Measurements from ENCODE around the gene PMPCB.
"Not testable (repeated sequence)": the region's sequence is repeated elsewhere in the genome, so short reads cannot be mapped to it uniquely, and the experiment has no call there.

The PMPCB gene, protein sequence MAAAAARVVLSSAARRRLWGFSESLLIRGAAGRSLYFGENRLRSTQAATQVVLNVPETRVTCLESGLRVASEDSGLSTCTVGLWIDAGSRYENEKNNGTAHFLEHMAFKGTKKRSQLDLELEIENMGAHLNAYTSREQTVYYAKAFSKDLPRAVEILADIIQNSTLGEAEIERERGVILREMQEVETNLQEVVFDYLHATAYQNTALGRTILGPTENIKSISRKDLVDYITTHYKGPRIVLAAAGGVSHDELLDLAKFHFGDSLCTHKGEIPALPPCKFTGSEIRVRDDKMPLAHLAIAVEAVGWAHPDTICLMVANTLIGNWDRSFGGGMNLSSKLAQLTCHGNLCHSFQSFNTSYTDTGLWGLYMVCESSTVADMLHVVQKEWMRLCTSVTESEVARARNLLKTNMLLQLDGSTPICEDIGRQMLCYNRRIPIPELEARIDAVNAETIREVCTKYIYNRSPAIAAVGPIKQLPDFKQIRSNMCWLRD

DNA sequence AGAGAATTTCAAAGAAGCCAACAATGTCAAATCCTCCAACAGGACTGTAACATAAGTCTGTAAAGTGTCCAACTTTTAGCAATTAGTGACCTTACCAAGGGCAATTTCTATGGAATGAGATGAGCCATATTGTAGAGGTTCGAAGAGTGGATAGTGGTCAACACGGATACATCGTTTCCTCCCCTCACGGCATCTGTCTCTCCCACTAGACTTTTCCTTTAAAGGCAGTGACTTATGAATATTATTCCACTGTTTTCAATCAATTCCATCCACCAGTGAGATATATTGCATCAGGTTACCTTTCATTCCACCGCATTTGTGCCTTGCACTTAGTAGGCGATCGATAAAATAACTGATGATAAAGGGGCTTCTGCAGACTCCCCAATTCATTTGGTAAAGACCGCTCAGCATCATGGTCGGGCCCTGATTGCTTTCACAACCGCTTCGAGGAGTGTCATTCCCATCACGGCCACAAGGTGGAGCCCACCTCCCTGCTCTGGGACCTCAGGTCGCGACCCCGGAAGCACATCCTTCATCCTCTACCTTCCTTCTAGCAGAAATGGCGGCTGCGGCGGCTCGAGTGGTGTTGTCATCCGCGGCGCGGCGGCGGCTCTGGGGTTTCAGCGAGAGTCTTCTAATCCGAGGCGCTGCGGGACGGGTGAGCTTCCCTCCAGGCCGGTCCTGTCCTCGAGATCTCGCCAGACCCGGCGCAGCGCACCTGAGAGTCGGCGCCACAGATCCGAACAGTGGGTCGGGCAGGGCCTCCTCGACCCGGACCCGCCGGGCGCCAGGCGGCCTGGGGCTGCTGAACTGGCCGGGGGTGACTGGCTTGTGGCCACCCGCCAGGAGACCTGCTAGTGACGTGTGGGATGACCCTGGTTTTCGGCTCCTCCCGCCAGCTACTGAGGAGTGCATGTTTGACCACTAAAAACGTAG, at the start of gene PMPCB:
TSS of gene PMPCB (plus strand) at position 535 of the 936 bp plus-strand sequence. CDS start at position 560, 25 bp downstream.
- peak; percentile 97 for DNase-seq (ENCODE audit: low spot score)

DNA sequence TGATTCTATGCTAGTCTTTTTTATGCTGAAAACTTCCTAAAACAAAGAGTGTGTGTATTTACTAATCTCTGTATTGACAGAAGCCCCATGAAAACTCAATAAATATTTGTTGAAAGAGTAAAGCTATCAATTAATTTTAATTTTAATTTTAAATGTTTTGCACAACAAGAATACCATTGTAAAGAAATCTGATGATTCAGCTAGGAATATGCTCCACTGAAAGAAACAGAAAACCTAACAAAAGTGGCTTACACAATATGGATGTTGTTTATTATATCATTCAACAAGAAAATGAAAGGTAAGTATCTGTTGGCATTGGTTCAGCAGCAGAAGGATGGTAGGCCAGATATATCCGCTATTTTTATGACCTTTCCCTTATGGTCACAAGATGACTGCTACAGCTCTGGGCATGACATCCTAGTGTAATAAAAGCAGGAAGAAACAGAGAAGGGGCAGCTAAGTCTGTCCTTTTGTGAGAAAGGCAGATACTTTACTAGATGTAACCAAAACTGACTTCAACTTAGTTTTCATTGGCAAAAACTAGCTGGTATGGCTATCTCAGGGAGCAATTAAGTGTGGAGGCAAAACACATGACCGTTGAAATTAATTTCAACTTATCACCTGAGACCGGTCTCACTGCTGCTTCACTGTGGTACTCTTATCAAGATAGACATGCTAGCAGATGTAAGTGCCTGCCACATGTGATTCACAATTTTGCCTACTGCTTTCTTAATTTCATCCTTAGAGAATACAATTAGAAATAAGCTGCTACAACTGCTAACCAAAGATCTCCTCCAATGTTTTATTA, 43.3 kb upstream of the PMPCB start:
- DNase-seq (ENCODE audit: low spot score): not testable (repeated sequence)

DNA sequence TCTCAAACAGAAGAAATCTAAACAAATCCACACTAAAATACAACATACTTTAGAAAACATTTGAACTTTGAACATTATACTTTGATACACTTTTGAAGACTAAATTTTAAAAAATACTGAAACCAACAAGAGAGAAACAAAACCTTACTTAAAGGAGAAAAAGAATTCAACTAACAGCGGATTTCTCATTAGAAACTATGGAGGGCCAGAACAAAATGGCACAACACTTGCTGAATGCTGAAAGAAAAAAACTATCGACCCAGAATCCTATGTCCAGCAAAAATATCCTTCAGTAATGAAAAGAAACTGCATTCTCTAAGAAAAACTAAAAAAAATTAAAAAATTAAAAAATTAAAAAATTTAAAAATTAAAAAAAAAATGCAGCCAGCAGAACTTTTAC, 33.2 kb upstream of the PMPCB start:
- DNase-seq (ENCODE audit: low spot score): not testable (repeated sequence)

DNA sequence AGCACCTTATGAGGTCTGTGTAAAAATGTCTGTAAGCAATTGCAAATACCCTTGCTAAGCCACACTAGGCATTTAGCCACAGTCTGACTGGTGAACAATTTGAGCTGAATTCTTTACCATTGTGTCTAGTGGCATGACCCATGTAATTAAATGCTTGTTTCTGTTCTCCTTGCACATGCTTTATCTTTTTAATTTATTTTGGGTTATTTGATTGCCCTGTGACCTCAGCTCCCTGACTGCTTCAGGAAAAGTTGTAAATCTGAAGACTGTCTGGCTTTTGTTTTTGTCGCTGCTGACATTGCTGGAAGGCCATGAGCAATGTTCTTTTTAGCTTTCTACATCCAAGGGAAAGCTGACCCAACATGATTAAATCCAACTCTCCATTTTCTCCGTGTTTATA, 31.0 kb upstream of the PMPCB start:
- not testable (repeated sequence) for DNase-seq (ENCODE audit: low spot score)

DNA sequence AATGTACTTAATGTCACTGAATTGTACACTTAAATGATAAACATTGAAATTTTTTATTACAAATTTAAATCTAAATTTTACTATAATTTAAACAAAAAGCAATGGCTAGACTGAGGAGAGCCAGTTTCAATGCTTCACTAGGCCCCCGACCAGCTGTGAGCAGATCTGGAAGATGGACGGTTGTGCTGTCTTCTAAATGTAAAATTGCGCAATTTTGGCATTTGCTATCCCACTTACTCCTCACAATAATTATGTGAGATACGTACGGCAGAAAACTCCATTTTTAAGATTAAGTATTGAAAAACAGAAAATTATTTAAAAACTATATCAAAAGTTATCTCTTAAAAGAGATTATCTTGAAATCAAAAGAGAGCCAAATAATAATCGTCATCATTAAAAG, 23.9 kb upstream of the PMPCB start:
- DNase-seq (ENCODE audit: low spot score): not testable (repeated sequence)

DNA sequence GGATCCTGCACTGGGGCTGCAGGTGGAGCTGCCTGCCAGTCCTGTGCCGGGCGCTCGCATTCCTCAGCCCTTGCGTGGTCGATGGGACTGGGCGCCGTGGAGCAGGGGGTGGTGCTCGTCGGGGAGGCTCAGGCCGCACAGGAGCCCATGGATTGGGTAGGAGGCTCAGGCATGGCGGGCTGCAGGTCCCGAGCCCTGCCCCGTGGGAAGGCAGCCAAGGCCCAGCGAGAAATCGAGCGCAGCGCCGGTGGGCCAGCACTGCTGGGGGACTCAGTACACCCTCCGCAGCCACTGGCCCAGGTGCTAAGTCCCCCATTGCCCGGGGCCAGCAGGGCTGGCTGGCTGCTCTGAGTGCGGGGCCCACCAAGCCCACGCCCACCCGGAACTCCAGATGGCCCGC, 22.4 kb upstream of the PMPCB start:
- DNase-seq (ENCODE audit: low spot score): not testable (repeated sequence)

DNA sequence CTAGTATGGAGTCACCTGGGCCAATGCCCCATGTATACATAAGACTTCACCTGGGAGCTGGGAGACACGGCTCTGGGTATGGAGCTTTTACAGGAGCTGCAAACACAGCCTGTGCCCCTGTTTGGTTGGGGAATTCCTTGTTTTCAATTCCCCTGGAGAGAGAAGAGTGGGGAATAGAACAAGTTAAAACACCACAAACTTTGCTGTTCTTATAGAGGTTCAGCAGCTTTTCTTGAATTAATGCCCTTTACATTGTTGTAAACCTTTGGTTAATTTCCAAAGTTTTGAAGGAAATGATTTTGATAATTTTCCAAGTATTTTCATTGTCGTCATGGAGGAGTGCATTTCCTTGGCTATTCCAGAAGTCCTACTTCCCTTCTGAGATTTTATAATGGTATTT, 19.0 kb upstream of the PMPCB start:
- not testable (repeated sequence) for DNase-seq (ENCODE audit: low spot score)

DNA sequence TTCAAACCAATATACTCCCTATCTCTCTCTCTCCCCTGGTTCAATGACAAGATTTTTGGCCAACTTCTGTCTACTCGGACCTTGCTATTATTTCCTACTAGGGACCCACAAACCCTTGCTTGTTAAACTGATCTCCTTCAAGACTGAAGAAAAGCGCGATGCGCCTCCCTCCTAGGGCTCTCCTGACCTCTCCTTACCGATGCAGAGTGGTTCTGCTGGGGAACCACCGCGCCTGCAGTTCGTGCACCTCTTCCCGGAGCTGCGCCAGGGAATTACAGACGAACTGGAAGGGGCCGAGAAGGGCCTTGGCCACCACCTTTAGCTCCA, 17.6 kb upstream of the PMPCB start:
- DNase-seq (ENCODE audit: low spot score): peak; percentile 9

DNA sequence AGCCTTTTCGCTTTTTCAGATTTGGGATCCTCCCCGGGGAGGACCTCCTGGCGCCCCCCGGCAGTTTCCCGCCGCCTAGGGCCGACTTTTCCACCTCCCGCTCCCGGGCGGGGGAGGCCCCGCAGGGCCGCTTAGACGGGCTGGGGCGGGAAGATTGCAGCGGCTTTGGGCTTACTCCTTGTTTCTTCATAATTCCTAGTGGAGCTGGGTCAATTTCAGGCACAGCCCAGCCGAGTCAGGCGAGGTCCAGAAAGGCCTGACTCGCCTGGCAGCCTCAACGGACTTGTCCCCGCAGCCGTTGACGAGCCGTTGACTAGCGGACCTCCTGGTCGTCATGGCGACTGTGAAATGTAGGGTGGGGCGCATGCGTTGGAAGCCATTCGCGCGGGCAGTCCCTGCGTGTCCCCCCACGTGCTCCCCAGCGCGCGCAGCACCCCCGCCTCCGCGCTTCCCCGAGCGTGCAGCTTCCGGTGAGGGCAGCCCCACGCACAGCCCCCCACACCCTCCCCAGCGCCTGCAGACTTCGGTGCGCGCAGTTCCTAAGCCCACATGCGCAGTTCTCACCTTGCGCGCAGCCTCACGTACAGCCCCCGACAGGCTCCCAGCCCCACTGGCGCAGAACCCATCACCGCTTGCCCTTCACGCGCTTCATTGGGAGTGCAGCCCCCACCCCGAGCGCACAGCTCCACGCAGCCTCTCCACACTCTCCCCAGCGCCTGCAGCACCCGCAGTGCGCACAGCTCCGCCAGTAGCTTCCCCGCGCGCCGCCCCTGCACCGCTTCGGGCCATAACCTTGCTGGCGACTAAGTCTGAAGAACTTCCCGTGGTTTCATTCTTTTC, 17.1 kb upstream of the PMPCB start:
- DNase-seq (ENCODE audit: low spot score): peak; percentile 84

DNA sequence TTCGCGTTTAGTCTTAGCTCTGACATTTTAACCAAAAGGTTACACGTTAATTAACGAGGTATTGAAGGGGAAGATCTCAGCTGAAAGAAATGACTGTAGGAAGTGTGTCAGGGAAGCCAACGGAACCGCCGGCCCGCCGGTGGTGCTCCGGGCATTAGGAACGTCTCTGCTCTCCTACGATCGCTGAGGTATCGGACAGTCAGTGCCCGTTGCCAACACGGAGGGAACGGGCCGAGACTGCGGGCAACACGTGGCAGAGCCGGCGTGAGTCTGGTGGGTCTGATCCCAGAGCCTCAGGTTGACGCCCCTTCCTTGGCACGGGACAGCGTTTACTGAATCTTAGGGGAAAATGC, 16.5 kb upstream of the PMPCB start:
- peak; percentile 26 for DNase-seq (ENCODE audit: low spot score)

DNA sequence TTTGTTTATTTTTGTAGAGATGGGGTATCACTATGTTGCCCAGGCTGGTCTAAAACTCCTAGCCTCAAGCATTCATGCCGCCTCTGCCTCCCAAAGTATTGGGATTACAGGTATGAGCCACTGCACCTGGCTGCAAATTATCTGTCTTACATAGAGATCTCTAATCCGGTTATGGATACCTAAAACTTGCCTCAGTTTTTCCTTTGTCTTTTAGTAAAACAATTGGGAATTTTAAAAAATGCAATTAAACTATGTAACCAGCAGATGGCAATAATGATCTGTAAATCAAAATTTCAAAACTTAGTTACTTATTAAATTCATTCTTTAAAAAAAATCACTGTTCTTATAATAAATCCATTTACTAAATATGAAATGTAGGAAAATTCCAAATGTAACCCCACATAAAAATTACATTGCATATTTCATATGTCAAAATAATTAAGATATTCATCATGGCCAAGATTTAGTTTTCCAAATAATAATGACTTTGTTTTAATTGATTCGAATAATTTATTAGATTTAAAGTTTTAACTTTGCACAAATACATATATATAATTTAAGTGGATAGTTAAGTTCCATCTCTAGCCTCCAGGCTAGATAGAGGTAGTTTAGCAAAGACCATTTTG, 14.3 kb upstream of the PMPCB start:
- DNase-seq (ENCODE audit: low spot score): not testable (repeated sequence)

DNA sequence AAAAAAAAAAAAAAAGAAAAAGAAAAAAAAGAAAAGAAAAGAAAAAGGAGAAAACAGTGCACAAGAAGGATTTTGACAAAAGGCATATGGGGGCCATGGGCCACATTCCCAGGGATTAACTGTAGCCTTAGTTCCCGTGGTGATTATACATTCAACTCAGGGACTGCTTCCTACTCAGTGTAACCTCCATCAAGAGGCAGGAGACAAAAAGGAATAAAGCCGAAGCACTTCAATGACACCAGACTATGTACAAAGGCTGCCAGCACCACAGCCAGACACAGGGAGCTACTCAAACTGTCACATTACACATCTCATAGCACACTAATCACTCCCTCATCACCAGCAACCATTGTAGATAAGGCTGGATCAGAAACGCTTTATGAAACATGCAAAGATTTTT, 5.1 kb upstream of the PMPCB start:
- DNase-seq (ENCODE audit: low spot score): no peak

DNA sequence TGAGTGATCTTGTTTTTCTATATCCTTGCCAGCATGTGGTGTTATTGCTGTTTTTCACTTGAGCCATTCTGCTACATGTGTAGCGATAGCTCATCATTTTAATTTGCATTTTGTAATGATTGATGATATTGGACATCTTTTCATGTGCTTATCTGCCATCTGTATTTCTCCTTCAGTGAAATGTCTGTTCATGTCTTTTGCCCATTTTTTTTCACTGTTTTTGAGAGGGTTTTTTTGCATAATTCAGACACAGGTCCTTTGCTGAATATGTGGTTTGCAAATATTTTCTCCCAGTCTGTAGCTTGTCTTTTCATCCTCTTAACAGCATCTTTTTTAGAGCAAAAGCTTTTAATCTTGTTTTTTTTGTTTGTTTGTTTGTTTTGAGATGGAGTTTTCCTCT, 3.7 kb upstream of the PMPCB start:
- DNase-seq (ENCODE audit: low spot score): no peak

DNA sequence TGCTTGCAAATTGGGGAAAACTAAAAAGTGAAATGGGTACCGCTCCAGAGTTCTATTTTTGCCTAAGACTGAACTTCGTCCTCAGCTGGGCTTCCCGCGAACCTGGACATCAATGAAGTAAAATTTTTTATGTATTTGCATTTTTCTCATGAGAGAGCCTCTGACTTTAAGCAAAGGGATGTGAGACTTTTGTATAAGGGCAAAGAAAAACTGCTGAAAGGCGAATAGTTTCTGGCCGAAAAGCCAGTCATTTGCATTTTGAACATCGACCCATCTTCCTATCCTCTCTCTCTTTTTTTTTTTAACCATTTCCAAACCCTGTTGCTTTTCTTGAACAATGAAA, 573 bp downstream of the PMPCB start:
- no peak for DNase-seq (ENCODE audit: low spot score)

DNA sequence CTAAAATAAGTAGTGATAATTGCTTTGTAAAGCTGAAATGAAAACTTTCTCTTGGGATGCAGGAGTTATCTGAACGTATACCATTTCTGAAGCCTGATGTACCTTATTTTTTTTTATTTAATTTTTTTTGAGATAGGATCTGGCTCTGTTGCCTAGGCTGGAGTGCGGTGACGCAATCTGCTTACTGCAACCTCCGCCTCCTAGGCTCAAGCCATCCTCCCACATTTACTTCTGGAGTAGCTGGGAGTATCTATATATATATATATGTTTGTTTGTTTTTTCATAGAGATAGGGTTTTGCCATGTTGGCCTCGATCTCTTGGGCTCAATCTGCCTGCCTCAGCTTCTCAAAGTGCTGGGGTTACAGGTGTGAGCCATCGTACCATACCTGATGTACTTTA, 2.4 kb downstream of the PMPCB start:
- no peak for DNase-seq (ENCODE audit: low spot score)

DNA sequence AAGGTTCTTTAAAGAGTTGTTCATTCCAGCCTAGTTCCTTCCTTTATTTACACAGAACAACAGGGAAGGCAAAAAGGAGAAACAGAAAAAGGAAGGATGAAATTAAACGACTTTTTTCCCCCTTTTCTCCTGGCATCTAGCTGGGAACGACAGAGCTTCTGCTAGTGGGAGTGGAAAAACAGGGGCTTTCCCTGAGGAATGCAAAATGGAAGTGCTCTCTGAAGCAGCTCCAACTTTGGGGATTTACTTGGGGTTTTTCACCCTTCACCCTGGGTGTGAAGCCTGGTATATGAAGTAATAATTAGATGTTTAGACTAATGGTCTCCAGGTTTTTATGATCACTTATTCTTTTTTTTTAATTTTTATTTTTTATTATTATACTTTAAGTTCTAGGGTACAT, 4.2 kb downstream of the PMPCB start:
- DNase-seq (ENCODE audit: low spot score): no peak

DNA sequence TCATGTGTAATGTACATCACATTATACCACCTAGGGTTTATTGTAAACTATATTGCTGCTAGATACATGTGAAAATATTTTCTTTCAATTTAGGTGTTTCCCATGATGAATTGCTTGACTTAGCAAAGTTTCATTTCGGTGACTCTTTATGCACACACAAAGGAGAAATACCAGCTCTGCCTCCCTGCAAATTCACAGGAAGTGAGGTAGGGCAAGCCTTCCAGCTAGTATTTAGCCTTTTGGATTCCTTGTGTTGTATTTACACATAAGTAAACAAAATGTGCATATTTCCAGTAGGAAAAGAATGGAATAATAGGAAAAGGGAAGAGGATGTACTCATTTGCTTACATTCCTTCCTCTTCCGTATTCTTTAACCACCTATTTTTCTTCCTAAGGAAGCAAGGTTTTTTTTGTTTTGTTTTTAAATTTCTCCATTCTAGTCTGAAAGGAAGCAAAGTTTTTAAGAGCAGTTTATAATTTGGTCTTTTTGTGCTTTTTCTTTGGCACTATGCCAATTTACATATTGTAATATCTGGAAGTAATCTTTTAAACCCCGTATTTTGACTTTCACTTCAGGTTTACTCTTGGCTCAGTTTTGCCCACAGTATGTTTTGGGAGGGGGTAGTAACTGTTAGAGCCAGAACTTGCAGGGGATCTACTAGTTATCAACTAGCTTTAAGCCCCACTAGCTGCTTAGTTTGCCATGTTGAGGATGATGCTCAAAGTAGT, 10.4 kb downstream of the PMPCB start:
- no peak for DNase-seq (ENCODE audit: low spot score)

DNA sequence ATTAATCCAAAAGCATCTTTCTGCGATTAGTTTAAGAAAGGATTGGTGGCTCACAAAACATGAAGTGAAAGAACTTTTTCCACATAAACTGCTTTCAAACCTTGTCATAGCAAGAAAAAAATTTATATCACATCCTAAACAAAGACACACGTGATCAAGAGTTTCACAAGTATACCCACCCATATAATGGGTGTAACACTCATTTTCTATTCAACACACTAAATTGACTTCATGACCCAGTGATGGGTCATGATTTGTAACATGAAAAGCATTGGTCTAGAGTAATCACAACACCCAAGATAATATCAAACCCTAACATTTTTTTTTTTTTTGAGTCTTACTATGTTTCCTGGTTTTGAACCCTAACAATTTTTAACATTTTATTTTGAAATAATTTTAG, 17.6 kb downstream of the PMPCB start:
- DNase-seq (ENCODE audit: low spot score): no peak

DNA sequence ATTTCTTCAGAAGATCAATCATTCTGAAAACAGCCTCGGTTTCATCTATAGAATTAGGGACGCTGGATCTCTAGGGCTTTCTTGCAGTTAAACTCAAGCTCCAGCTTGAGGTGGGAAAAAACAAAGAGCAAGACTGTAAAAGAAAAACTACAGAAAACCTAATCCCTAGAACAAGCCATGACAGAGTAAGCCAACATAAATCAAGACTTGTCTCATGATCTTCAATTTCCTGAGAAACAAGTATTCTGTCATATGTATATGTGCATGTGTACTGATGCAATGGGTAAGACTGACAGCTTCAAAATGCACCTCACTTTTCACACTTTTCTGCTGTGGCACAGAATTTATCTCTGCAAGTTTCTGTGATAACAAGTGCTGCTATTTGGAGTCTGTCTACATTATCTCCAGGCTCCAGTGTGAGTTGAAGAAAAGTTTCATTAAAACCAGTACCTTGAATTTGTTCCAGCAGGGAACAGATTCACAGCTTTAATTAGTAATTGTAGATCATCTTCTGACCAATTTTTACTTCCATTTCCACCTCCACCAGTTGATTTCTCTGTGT, 19.2 kb downstream of the PMPCB start:
- no peak for DNase-seq (ENCODE audit: low spot score)

DNA sequence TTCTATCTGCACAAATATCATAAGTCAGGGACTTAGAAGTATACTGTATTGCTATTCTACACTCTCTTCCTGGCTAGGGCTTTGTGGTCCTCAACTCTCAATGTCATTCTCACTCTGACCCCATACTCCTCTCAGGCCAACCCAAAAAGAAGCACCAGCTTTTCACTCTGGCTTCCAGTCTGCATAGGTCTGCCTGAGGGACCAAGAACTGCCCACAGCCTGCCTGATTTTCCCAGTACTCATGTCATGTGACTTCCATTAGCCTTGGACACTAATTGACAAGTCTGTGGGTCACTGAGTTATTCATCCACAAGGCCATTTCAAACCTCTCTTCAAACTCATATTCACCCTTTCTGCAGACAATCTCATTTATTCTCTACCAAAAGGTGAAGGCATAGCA, 19.8 kb downstream of the PMPCB start:
- DNase-seq (ENCODE audit: low spot score): no peak

All from Ammon's horn (tissue), 1 donor.